Measurements from ENCODE around the gene MYH11.

Gene MYH11

DNA sequence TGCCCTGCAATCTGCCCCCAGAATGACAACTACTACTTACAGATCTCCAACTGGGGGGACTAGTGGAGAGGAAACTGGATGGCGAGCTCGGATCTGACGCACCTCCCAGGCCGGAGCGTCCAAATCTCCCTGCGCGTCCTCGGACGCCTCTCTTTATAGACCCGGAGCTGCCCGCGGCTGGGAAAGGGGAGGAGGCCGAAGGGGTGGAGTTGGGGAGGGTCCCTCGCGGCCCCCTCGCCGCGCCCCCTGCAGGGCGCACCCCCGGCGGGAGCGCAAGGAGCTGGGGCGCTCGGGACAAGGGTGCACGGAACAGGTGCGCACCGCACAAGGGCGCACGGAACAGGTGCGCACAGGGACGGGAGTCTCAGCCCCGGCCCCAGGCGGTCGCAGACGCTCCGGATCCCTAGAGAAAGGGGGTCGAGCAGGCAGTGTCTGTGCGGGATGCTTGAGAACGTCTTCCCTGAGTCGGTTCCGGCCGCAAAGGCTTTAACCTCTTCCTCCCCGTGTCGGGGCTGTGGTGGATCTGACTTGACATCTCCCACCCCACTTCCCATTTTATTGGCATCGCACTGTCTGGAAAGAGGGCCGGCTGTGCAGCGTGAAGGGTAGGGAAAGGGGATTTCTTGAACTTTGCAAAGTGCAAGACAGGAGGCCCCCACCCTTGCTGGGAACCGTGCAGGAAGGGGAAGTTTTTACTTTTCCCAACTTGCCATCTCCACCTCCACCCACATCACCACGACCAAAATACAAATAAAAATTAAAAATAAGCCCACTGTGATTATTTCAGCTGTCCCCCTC, at the start of gene MYH11:
Gene MYH11, minus strand, starts transcription at position 128 of the 798 bp plus-strand sequence. CDS start 18,776 bp downstream, outside the sequence.
- DNase-seq (ENCODE audit: low read depth in 2 of 2) = no peak

- DNase-seq (ENCODE audit: low read depth in 2 of 2) = no peak
Measured at GRCh38 chr16:15906439-15906838, 49.6 kb upstream of the MYH11 start.

DNA sequence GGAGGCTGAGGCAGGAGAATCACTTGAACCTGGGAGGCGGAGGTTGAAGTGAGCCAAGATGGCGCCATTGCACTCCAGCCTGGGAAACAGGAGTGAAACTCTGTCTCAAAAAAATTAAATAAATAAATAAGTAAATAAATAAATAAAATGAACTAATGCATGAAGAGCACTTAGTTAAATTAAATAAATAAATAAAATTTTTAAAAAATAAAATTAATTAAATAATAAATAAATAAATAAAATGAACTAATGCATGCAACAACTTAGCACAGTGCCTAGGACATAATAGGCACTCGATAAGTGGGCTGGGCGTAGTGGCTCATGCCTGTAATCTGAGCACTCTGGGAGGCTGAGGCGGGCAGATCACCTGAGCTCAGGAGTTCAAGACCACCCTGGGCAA, 47.1 kb upstream of the MYH11 start:
- no peak for DNase-seq (ENCODE audit: low read depth in 2 of 2)

DNA sequence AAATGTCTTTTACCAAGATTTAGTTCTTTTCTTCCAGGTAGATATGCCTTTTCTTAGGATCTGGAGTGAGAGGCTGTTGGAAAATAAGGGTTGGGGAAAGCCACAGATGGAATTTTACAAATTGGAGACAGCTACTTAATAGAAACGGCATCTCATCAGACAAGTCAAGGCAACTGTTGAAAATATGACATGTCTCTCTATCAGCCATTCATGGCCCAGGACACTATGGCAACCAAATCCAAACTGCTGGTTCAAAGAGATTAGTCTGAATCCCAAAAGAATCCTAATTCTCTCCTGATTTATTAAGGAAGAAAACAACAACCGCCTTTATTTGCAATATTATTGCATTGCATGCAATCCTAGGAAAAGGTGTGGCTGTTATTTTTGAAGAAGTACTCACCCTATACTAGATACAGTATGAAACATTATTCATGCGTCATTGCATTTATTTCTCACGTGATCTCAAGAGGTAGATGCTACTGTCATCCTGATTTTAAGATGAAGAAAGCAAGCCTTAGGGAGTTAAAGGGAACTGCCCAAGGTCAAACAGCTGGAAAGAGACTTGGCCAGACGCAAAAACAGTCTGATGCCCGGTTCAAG, 44.2 kb upstream of the MYH11 start:
- DNase-seq (ENCODE audit: low read depth in 2 of 2) = no peak

- no peak for DNase-seq (ENCODE audit: low read depth in 2 of 2)
Measured at GRCh38 chr16:15900357-15900756, 43.5 kb upstream of the MYH11 start.

GRCh38 chr16:15899538-15900100, 42.8 kb upstream of the MYH11 start:
- DNase-seq (ENCODE audit: low read depth in 2 of 2) = no peak

GRCh38 chr16:15898654-15899053, 41.8 kb upstream of the MYH11 start:
- DNase-seq (ENCODE audit: low read depth in 2 of 2) = no peak

DNA sequence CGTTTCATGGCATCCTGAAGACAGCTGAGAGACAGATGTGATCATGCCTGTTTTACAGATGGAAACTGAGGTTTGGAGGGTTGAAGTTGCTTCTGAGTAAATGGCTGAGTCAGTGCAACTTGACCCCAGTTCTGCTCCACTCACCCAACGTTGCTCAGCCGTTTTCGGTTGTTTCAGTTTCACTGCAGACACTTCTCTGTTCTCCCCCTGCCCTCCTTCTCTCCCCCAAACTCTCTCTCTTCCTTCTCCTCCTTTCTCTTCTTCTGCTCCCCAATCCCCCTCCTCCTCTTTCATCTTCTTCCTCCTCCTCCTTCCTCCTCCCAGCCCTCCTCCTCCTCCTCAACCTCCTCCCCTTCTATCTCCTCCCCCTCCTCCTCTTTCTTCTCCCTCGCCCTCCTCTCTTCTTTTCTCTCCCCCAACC, 41.0 kb upstream of the MYH11 start:
- no peak for DNase-seq (ENCODE audit: low read depth in 2 of 2)

DNA sequence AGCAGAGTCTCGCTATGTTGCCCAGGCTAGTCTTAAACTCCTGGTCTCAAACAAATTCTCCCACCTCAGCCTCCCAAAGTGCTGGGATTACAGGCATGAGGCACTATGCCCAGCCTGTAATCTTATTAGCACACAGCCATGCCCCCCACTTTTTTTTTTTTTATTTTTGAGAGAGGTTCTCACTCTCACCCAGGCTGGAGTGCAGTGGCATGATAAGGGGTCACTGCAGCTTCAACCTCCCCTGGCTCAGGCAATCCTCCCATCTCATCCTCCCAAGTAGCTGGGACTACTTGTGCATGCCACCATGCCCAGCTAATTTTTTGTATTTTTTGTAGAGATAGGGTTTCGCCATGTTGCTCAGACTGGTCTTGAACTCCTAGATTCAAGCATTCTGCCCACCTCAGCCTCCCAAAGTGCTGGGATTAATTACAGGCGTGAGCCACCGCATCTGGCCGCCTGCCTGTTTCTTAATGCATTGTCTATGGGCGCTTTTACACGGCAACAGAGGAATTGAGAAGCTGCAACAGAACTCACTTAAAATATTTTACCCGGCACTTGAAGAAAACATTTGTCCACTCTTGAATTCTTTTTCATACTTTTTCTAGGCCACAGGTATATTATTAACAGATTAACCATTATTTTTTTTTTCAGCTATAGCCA, 40.4 kb upstream of the MYH11 start:
- DNase-seq (ENCODE audit: low read depth in 2 of 2) = no peak

DNA sequence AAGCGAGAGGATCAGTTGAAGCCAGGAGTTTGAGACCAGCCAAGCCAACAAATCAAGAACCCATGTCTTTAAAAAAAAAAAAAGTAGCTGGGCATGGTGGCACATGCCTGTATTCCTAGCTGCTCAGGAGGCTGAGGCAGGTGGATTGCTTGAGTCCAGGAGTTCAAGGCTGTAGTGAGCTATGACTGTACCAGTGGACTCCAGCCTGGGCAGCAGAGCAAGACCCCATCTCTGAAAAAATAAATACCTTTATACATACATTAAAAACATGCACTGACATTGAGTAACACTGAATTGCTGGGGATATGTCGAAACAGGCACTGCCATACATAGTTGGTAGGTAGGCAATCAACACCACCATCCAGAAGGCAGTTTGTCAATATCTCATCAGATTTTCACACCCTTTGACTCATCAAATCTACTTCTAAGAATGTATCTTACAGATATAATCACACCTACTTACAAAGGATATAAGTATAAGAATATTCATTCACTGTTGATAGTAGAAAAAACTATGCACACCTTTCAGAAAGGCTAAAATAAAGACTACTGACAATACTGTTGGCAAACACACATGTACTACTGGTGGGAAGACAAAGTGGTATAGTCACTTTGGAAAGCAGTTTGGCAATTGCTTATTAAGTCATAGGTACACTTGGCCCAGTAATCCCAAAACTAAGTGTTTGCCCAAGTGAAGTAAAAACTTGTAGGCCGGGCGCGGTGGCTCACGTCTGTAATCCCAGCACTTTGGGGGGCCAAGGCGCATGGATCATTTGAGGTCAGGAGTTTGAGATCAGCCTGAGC, 37.9 kb upstream of the MYH11 start:
- no peak for DNase-seq (ENCODE audit: low read depth in 2 of 2)

DNA sequence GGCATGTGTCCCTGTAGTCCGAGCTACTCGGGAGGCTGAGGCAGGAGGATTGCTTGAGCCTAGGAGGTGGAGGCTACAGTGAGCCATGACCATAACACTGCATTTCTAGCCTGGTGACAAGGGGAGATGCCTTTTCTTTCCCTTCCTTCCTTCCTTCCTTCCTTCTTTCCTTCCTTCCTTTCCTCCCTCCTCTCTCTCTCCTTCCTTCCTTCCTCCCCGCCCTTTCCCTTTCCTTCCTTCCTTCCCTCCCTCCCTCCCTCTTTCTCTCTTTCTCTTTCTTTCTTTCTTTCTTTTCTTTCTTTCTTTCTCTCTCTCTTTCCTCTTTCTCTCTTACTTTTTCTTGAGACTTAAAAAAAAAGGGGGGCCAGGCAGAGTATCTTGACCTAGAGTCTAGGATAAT, 34.7 kb upstream of the MYH11 start:
- no peak for DNase-seq (ENCODE audit: low read depth in 2 of 2)

DNA sequence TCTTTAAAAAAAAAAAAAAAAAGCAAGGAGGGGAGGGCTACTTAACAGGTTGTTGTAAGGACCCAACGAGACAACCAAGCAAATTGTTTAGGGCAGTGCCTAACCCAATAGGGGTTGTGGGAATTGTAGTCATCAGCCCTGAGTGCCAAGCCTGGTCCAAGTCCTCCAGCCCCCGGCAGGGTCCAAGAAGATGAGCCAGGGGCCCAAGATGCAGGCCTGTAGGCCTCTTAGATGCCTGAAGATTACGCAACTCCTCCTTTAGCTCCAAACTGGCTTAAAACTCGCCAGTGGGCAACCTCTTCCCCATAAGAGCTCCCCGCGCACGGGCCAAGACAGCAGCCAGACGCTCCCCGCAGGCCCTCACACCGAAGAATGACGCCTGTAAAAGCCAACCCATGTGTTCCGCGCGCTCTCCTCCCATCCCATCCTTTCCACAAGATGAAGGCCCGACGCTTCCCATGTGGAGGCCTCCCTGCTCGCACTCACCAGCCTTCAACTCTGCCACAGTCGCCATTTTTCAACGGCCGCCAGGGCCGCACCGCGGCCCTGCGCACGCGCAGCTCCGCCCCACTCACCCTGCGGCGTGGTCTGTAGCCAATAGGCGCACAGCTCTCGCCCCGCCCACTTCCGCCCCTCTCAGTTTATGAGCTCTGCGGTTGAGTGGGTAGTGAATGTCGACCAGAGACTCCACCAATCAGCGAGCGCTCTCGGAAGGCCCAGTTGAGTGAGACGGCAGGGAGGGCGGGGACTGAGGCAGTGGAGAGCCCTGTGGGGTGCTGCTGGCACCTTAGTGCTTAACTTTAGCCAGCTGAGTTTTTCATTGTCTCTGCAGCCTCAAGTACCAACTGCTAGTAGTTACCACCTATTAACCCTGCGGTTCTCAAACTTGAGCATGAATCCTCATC, 31.5 kb upstream of the MYH11 start, which contains the start of gene CEP20:
Gene CEP20, minus strand, starts transcription at position 532 of the 905 bp plus-strand sequence. Its CDS starts 18 bp downstream, at position 514.
- peak; percentile 99 for DNase-seq (ENCODE audit: low read depth in 2 of 2)

DNA sequence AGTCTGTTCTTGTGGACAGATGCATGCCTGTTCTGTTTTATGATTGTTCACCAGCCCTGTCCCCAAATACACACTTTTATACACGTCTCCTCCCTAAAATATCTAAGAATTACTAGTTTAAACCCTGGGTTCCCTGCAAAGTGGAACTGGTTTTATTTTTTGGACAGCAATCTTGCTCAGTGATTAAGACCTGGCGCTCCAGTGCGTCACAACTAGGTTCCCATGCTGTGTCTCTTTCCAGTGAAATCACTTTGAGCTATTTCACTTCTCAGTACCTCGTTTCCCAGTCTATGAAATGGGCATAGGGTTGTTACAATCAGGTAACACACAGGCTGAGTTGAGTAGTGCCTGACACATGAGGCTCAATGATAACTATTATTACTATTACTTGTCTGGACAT, 30.5 kb upstream of the MYH11 start:
- no peak for DNase-seq (ENCODE audit: low read depth in 2 of 2)

DNA sequence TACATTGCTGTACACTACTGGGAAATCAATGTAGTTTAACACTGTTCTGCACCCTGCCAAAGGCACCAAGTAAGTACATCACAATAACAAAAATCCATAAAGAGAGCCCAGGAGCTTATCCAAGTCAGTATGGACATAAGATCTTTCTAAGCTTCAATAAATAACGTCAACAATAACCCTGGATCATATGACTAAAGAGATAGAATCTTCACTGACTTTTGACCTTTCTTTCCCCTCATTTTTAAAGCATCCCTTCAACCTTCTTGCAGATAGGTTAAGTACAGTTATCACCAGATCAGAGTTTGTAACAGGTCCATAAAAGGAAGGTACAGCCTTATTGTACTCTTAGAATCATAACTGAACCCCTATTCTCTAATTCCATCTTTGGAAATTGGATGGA, 29.2 kb upstream of the MYH11 start:
- DNase-seq (ENCODE audit: low read depth in 2 of 2) = no peak

GRCh38 chr16:15885560-15886001, 28.8 kb upstream of the MYH11 start:
- no peak for DNase-seq (ENCODE audit: low read depth in 2 of 2)

DNA sequence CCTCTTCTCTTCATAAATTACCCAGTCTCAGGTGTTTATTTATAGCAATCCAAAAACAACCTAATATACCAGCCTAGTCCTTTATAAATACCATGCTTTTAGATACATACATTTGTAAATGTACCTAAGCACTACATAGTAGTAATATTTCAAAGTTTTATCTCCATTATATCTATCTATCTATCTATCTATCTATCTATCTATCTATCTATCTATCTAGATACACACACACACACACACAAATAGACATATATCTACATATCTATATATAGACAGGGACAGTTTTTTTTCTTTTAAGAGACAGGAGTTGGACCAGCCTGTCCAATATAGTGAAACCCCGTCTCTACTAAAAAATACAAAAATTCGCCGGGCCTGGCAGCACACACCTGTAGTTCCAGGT, 25.7 kb upstream of the MYH11 start:
- DNase-seq (ENCODE audit: low read depth in 2 of 2) = no peak

GRCh38 chr16:15881794-15882379, 25.1 kb upstream of the MYH11 start:
- DNase-seq (ENCODE audit: low read depth in 2 of 2) = no peak

- no peak for DNase-seq (ENCODE audit: low read depth in 2 of 2)
Measured at GRCh38 chr16:15880434-15881308, 23.8 kb upstream of the MYH11 start.

DNA sequence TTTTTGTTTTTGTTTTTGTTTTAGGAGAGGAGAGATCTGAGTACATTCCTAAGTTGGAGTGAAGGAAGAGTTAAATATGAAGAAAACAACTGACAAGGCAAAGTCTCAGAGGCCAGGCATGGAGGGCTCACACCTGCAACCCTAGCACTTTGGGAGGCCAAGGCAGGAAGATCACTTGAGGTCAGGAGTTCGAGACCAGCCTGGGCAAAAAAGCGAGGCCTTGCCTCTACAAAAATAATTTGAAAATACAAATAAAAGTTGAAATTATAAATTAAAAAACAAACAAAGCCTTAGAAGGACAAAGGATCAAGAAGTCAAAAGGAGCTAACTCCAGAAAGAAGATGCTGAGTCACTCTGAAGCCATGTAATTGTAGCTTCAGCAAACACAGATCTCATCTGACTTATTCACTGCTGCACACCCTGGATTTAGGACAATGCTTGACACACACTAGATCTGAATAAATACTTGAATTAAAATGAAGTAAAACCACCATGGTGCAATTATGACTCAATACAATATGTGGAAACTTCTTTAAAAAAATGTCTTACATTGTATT, 22.5 kb upstream of the MYH11 start:
- no peak for DNase-seq (ENCODE audit: low read depth in 2 of 2)

Data from stimulated activated CD4-positive, alpha-beta T cell treated with anti-CD3 and anti-CD28 coated beads, Interleukin-1b, Interleukin-23, amount 100 ng/mL, for 1 hour (primary cell).